Measurements from ENCODE around the gene CARM1. TPM values are rescaled to one million over a fixed set of nuclear protein-coding genes. Genes with fewer than 3 reads are reported as not detected.
A peak's percentile ranks its signal among the peaks of the same experiment; 100 is the strongest.

CARM1 gene
- total RNA-seq, 1 donor from 2014 or later: 34.4 TPM

- DNase-seq (ENCODE audit: low spot score): no peak
- H3K36me3 ChIP-seq: no peaks in the 10 kb centered on the region
- H4K20me1 ChIP-seq (ENCODE audit: low read depth): no peaks in the 10 kb centered on the region
- H3K9me3 ChIP-seq (ENCODE audit: low read depth): no peaks in the 10 kb centered on the region
- no peaks in the 10 kb centered on the region for H3K27me3 ChIP-seq
- H3K79me2 ChIP-seq (ENCODE audit: low read depth): no peaks in the 10 kb centered on the region
- peaks cover 4% of the 10 kb centered on the region for H3F3A ChIP-seq (ENCODE audit: low read depth)
- no peak overlapping the region for H3K4me2 ChIP-seq
- H3K27ac ChIP-seq: no peak overlapping the region
- H3K4me1 Mint-ChIP-seq: no peaks in the 10 kb centered on the region
- no peak overlapping the region for H2AFZ ChIP-seq (replicated peaks)
- H3K9me3 Mint-ChIP-seq: no peaks in the 10 kb centered on the region
- H3K4me3 ChIP-seq: no peak overlapping the region
- H3K27me3 Mint-ChIP-seq (ENCODE audit: insufficient read depth, low read depth): peaks cover 7% of the 10 kb centered on the region
- H3K9ac ChIP-seq: no peak overlapping the region
- no peak for TF ChIP-seq EZH2phosphoT487 (IDR thresholded peaks at IDR 0.05)
- TF ChIP-seq, protein P1, sequence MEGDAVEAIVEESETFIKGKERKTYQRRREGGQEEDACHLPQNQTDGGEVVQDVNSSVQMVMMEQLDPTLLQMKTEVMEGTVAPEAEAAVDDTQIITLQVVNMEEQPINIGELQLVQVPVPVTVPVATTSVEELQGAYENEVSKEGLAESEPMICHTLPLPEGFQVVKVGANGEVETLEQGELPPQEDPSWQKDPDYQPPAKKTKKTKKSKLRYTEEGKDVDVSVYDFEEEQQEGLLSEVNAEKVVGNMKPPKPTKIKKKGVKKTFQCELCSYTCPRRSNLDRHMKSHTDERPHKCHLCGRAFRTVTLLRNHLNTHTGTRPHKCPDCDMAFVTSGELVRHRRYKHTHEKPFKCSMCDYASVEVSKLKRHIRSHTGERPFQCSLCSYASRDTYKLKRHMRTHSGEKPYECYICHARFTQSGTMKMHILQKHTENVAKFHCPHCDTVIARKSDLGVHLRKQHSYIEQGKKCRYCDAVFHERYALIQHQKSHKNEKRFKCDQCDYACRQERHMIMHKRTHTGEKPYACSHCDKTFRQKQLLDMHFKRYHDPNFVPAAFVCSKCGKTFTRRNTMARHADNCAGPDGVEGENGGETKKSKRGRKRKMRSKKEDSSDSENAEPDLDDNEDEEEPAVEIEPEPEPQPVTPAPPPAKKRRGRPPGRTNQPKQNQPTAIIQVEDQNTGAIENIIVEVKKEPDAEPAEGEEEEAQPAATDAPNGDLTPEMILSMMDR (IDR thresholded peaks at IDR 0.05): no peak
- TF ChIP-seq EZH2 (IDR thresholded peaks at IDR 0.05): no peak
- peaks cover 6% of the 10 kb centered on the region for H3K36me3 Mint-ChIP-seq
- H3K27ac Mint-ChIP-seq: no peak overlapping the region
- H3K4me1 ChIP-seq: no peaks in the 10 kb centered on the region
- H3K4me3 Mint-ChIP-seq: no peak overlapping the region
These were observed 47.0 kb downstream of the CARM1 start for GRCh38 chr19:10918359-10918758.

DNA sequence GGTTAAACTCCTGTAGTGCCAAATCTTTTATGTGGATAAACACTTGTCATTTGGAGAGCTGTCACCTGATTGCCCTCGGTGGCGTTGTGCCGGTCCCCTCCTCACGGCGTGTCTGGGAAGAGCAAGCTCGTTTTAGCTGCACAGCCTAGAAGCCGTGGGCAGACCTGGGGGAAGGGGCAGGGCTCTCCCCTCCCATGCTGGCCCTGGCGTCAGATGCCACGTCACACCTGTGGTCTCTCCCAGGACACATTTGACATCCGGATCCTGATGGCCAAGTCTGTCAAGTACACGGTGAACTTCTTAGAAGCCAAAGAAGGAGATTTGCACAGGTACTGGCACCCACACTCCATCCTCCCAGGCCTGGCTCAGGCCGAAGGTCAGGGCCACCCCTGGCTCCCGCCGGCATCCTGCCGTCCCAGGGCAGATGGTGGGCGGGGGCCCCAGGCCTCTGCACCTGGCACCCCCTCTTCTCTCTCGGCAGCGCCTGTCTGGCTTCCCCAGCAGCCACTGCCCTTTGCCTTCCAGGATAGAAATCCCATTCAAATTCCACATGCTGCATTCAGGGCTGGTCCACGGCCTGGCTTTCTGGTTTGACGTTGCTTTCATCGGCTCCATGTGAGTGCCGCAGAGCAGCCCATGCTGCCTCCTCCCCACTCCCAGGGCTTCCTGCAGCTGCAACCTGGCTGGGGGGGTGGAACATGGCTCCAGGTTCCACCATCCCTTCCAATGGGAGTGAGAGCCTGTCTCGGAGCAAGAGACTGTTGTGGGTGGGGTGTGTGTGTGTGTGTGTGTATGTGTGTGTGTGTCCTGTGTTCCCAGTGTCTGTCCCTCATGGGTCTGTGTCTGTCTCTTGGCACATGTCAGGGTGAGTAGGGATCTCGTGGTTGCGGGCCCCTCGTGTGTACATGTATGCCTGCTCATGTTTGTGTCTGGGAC, 48.3 kb downstream of the CARM1 start:
- no peaks in the 10 kb centered on the region for H3K27me3 ChIP-seq
- peaks cover 4% of the 10 kb centered on the region for H3F3A ChIP-seq (ENCODE audit: low read depth)
- H2AFZ ChIP-seq (replicated peaks): no peak overlapping the region
- H3K27ac ChIP-seq: no peak overlapping the region
- no peak overlapping the region for H3K27ac Mint-ChIP-seq
- no peaks in the 10 kb centered on the region for H3K4me1 Mint-ChIP-seq
- peaks cover 6% of the 10 kb centered on the region for H3K36me3 Mint-ChIP-seq
- H3K4me3 Mint-ChIP-seq: peak overlapping the region; percentile 6
- H3K4me2 ChIP-seq: no peak overlapping the region
- no peak for DNase-seq (ENCODE audit: low spot score)
- no peaks in the 10 kb centered on the region for H3K4me1 ChIP-seq
- no peak overlapping the region for H3K9ac ChIP-seq
- H3K9me3 ChIP-seq (ENCODE audit: low read depth): no peaks in the 10 kb centered on the region
- peaks cover 7% of the 10 kb centered on the region for H3K27me3 Mint-ChIP-seq (ENCODE audit: insufficient read depth, low read depth)
- no peaks in the 10 kb centered on the region for H4K20me1 ChIP-seq (ENCODE audit: low read depth)
- no peaks in the 10 kb centered on the region for H3K79me2 ChIP-seq (ENCODE audit: low read depth)
- H3K36me3 ChIP-seq: no peaks in the 10 kb centered on the region
- H3K9me3 Mint-ChIP-seq: no peaks in the 10 kb centered on the region
- TF ChIP-seq, protein P1 (IDR thresholded peaks at IDR 0.05): no peak
- TF ChIP-seq EZH2phosphoT487 (IDR thresholded peaks at IDR 0.05) (no peak), EZH2 (IDR thresholded peaks at IDR 0.05) (no peak)
- H3K4me3 ChIP-seq: no peak overlapping the region

DNA sequence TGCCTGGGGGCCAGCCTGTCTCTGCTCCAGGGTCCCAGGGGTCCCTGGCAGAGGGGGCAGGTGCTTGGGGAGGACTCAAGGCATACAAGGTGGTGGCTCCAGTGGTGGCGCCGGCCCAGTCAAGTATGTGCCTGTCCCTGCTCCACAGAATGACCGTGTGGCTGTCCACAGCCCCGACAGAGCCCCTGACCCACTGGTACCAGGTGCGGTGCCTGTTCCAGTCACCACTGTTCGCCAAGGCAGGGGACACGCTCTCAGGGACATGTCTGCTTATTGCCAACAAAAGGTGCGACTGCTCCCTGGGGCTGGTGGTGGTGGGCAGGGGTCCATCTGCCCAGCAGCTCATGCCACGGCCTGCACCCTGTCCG, 48.9 kb downstream of the CARM1 start:
- no peaks in the 10 kb centered on the region for H3K9me3 ChIP-seq (ENCODE audit: low read depth)
- DNase-seq (ENCODE audit: low spot score): no peak
- H3K79me2 ChIP-seq (ENCODE audit: low read depth): no peaks in the 10 kb centered on the region
- peaks cover 4% of the 10 kb centered on the region for H3F3A ChIP-seq (ENCODE audit: low read depth)
- no peaks in the 10 kb centered on the region for H4K20me1 ChIP-seq (ENCODE audit: low read depth)
- Mint-ChIP-seq H3K9me3 (no peaks in the 10 kb centered on the region), H3K27me3 (ENCODE audit: insufficient read depth, low read depth) (peaks cover 7% of the 10 kb centered on the region), H3K36me3 (peaks cover 8% of the 10 kb centered on the region), H3K4me3 (no peak overlapping the region), H3K27ac (no peak overlapping the region), H3K4me1 (no peaks in the 10 kb centered on the region)
- no peaks in the 10 kb centered on the region for H3K27me3 ChIP-seq
- TF ChIP-seq EZH2phosphoT487 (IDR thresholded peaks at IDR 0.05) (no peak), EZH2 (IDR thresholded peaks at IDR 0.05) (no peak)
- TF ChIP-seq, protein P1 (IDR thresholded peaks at IDR 0.05): no peak
- H2AFZ ChIP-seq (replicated peaks): no peak overlapping the region
- H3K4me2 ChIP-seq: no peak overlapping the region
- no peak overlapping the region for H3K27ac ChIP-seq
- no peaks in the 10 kb centered on the region for H3K4me1 ChIP-seq
- no peak overlapping the region for H3K4me3 ChIP-seq
- H3K9ac ChIP-seq: no peak overlapping the region
- no peaks in the 10 kb centered on the region for H3K36me3 ChIP-seq
